Thoracic aorta (tissue), 2 donors: ENCODE data around the gene NLGN4X. TPM values are rescaled to one million over a fixed set of nuclear protein-coding genes. Genes with fewer than 3 reads are reported as not detected.

Source experiments
- ATAC-seq: fragments of 150-250 bp; one replicate; pipeline ENCODE4 v1.8.0; 2017; ENCODE audit warnings: low read depth; ENCODE audit not compliant: insufficient number of reproducible peaks, low FRiP score
- DNase-seq: peaks from one replicate; pipeline ENCODE4 v3.0.0-alpha.2; 2020; ENCODE audit warnings: low spot score
- H3K27ac ChIP-seq, 2 donors: fragments of 200-600 bp; sonication (generic); 1 replicate in 1 of 2; 2 replicates in 1 of 2; pipeline ENCODE4 v1.5.1; 2016; ENCODE audit warnings: mild to moderate bottlenecking in 2 of 2, moderate library complexity in 2 of 2
- H3K27me3 ChIP-seq: fragments of 200-600 bp; sonication (generic); replicated peaks from 2 replicates; pipeline ENCODE4 v1.6.0; 2016; ENCODE audit warnings: mild to moderate bottlenecking; ENCODE audit not compliant: insufficient read depth
- H3K36me3 ChIP-seq: fragments of 200-600 bp; sonication (generic); one replicate; pipeline ENCODE4 v1.5.1; 2016
- H3K4me1 ChIP-seq, 2 donors: fragments of 200-600 bp; sonication (generic); 1 replicate in 1 of 2; 2 replicates in 1 of 2; pipeline versions ENCODE4 v1.5.1 to v1.6.0; 2016; ENCODE audit warnings: low read depth in 2 of 2, mild to moderate bottlenecking in 1 of 2; ENCODE audit not compliant: control insufficient read depth in 1 of 2
- H3K4me3 ChIP-seq: fragments of 200-600 bp; sonication (generic); 2 replicates; pipeline ENCODE4 v1.5.1; 2016; ENCODE audit warnings: mild to moderate bottlenecking
- H3K9me3 ChIP-seq: fragments of 200-600 bp; sonication (generic); 2 replicates; pipeline ENCODE4 v1.5.1; 2016
- CTCF ChIP-seq: fragments of 200-600 bp; sonication (generic); IDR thresholded peaks from one replicate; pipeline ENCODE4 v1.5.1; 2019; ENCODE audit warnings: antibody characterized with exemption
- total RNA-seq, 2 donors: library from RNA; depleted of rRNA; stranded (reverse); fragments of >200 nt; gene quantifications; one replicate each; pipeline versions ENCODE4 v1.1.0 to v1.2.3, GENCODE V29; 2016

Gene NLGN4X
- total RNA-seq, 2 donors from 2014 or later, result 0.95 to 2.7 TPM

GRCh38 chrX:6005856-6006255, 222.8 kb downstream of the NLGN4X start:
- H3K27me3 ChIP-seq, result no peaks in the 10 kb centered on the region
- H3K27ac ChIP-seq, result no peak overlapping the region
- no peaks in the 10 kb centered on the region for H3K9me3 ChIP-seq
- TF ChIP-seq CTCF, result no peak
- DNase-seq (no peak), ATAC-seq (no peak)
- no peak overlapping the region for H3K4me3 ChIP-seq
- H3K36me3 ChIP-seq, result no peaks in the 10 kb centered on the region
- no peaks in the 10 kb centered on the region for H3K4me1 ChIP-seq

GRCh38 chrX:6004529-6004928, 224.1 kb downstream of the NLGN4X start:
- no peak for DNase-seq
- H3K36me3 ChIP-seq, result no peaks in the 10 kb centered on the region
- TF ChIP-seq CTCF, result no peak
- H3K9me3 ChIP-seq, result no peaks in the 10 kb centered on the region
- no peaks in the 10 kb centered on the region for H3K4me1 ChIP-seq
- no peaks in the 10 kb centered on the region for H3K27me3 ChIP-seq
- no peak for ATAC-seq
- H3K4me3 ChIP-seq, result no peak overlapping the region
- H3K27ac ChIP-seq, result no peak overlapping the region

- Histone ChIP-seq H3K27me3 (no peaks in the 10 kb centered on the region), H3K4me3 (no peak overlapping the region), H3K27ac (no peak overlapping the region), H3K9me3 (no peaks in the 10 kb centered on the region), H3K36me3 (no peaks in the 10 kb centered on the region), H3K4me1 (no peaks in the 10 kb centered on the region)
- no peak for TF ChIP-seq CTCF
- DNase-seq (no peak), ATAC-seq (no peak)
Observed at GRCh38 chrX:6002056-6002455, 226.6 kb downstream of the NLGN4X start.

GRCh38 chrX:5998901-5999300, 229.8 kb downstream of the NLGN4X start:
- H3K27me3 ChIP-seq, result no peaks in the 10 kb centered on the region
- no peak for ATAC-seq

GRCh38 chrX:5998456-5998855, 230.2 kb downstream of the NLGN4X start:
- no peak for TF ChIP-seq CTCF
- Histone ChIP-seq H3K27me3 (no peaks in the 10 kb centered on the region), H3K9me3 (no peaks in the 10 kb centered on the region), H3K36me3 (no peaks in the 10 kb centered on the region), H3K27ac (no peak overlapping the region), H3K4me1 (no peaks in the 10 kb centered on the region), H3K4me3 (no peak overlapping the region)
- DNase-seq, result no peak
- ATAC-seq, result no peak

More at GRCh38 chrX:5998901-5999300, 229.8 kb downstream of the NLGN4X start:
- no peak overlapping the region for H3K4me3 ChIP-seq
- H3K9me3 ChIP-seq, result no peaks in the 10 kb centered on the region
- TF ChIP-seq CTCF, result no peak
- no peak for DNase-seq
- no peaks in the 10 kb centered on the region for H3K36me3 ChIP-seq
- no peaks in the 10 kb centered on the region for H3K4me1 ChIP-seq
- no peak overlapping the region for H3K27ac ChIP-seq
